ENCODE results near the gene LDLRAP1. TPM values are rescaled to one million over a fixed set of nuclear protein-coding genes. Genes with fewer than 3 reads are reported as not detected.

LDLRAP1 gene
- total RNA-seq, 1 donor, result 18.5 TPM

DNA sequence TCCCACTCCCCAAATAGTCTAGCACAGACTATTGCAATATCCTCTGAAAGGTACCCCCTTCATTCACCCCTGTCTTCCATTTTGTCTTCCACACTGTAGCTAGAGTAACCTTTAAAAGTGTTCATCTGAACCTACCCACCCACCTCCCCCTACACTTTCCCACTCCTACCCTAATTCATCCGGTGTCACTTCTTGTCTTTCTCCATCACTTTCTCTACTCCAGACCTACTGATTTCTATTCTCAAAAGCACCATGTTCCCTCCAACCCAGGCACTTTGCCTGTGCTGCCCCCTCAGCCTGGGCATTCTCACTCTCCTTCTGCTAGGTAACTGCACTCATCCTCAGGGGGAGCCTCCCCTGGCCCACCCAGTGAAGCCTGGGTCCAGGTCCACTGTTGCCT is 68.4 kb downstream of the LDLRAP1 start:
- Histone ChIP-seq H3K4me3 (ENCODE audit: insufficient read depth, low read length) (no peak overlapping the region), H3K27ac (ENCODE audit: low read depth, low read length) (no peak overlapping the region), H4K20me1 (ENCODE audit: insufficient read depth, low read length) (no peaks in the 10 kb centered on the region), H3K27me3 (ENCODE audit: insufficient read depth, low read length) (peaks cover 47% of the 10 kb centered on the region), H3K4me2 (ENCODE audit: insufficient read depth, low read length) (no peak overlapping the region), H3K9me3 (ENCODE audit: low read depth, low read length) (no peaks in the 10 kb centered on the region), H2AFZ (ENCODE audit: low read length) (no peak overlapping the region), H3K36me3 (ENCODE audit: insufficient read depth, low read length) (no peaks in the 10 kb centered on the region), H3K4me1 (ENCODE audit: insufficient read depth, low read length) (peaks cover 7% of the 10 kb centered on the region), H3K79me2 (ENCODE audit: insufficient read depth, low read length) (no peaks in the 10 kb centered on the region)
- TF ChIP-seq, protein P1, sequence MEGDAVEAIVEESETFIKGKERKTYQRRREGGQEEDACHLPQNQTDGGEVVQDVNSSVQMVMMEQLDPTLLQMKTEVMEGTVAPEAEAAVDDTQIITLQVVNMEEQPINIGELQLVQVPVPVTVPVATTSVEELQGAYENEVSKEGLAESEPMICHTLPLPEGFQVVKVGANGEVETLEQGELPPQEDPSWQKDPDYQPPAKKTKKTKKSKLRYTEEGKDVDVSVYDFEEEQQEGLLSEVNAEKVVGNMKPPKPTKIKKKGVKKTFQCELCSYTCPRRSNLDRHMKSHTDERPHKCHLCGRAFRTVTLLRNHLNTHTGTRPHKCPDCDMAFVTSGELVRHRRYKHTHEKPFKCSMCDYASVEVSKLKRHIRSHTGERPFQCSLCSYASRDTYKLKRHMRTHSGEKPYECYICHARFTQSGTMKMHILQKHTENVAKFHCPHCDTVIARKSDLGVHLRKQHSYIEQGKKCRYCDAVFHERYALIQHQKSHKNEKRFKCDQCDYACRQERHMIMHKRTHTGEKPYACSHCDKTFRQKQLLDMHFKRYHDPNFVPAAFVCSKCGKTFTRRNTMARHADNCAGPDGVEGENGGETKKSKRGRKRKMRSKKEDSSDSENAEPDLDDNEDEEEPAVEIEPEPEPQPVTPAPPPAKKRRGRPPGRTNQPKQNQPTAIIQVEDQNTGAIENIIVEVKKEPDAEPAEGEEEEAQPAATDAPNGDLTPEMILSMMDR (IDR thresholded peaks at IDR 0.05; ENCODE audit: extremely low read depth, low read depth, low read length), result no peak
- no peak for DNase-seq (ENCODE audit: insufficient read length, low spot score, missing footprints)

DNA sequence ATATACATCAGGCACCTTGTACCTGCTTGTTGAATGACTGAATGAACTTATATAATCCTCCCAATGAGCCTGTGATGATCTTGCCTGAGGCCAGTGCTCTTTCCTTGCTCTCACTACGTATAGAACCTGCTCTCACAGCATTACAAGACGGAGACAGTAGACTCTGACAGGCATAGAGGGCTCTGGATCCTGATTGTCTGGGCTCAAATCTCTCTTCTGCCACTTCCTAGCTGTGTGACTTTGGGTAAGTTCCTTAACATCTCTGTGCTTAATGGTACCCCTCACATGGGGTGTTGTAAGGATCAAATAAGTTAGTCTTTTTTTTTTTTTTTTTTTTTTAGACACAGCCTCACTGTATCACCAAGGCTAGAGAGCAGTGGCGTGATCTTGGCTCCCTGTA is 69.0 kb downstream of the LDLRAP1 start:
- Histone ChIP-seq H3K4me2 (ENCODE audit: insufficient read depth, low read length) (no peak overlapping the region), H3K79me2 (ENCODE audit: insufficient read depth, low read length) (no peaks in the 10 kb centered on the region), H3K4me3 (ENCODE audit: insufficient read depth, low read length) (no peak overlapping the region), H4K20me1 (ENCODE audit: insufficient read depth, low read length) (no peaks in the 10 kb centered on the region), H3K36me3 (ENCODE audit: insufficient read depth, low read length) (no peaks in the 10 kb centered on the region), H3K27ac (ENCODE audit: low read depth, low read length) (no peak overlapping the region), H3K4me1 (ENCODE audit: insufficient read depth, low read length) (peaks cover 10% of the 10 kb centered on the region), H3K27me3 (ENCODE audit: insufficient read depth, low read length) (peaks cover 48% of the 10 kb centered on the region), H2AFZ (ENCODE audit: low read length) (no peak overlapping the region), H3K9me3 (ENCODE audit: low read depth, low read length) (no peaks in the 10 kb centered on the region)
- no peak for DNase-seq (ENCODE audit: insufficient read length, low spot score, missing footprints)
- TF ChIP-seq, protein P1 (IDR thresholded peaks at IDR 0.05; ENCODE audit: extremely low read depth, low read depth, low read length), result no peak

DNA sequence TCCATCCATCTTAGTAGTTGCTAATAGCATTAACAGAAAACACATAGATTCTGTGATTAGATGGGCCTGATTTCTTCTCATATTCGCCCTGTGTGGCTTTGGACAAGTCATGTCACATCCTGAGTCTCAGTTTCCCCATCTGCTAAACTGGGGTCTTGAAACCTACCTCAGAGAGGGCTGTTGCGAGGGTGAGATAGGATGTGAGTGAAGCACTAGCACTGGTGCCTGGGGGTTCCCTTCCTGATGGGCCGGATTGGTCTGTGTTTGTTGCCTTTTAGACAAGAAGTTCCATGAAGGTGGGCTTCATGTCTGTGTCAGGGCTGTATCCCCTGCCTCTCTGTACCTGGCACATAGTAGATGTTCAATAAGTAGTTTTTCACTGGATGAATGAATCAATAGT is 69.7 kb downstream of the LDLRAP1 start:
- no peak for DNase-seq (ENCODE audit: insufficient read length, low spot score, missing footprints)
- no peak overlapping the region for H3K4me2 ChIP-seq (ENCODE audit: insufficient read depth, low read length)
- H3K27ac ChIP-seq (ENCODE audit: low read depth, low read length), result no peak overlapping the region
- no peaks in the 10 kb centered on the region for H3K79me2 ChIP-seq (ENCODE audit: insufficient read depth, low read length)
- no peak overlapping the region for H2AFZ ChIP-seq (ENCODE audit: low read length)
- no peak overlapping the region for H3K4me3 ChIP-seq (ENCODE audit: insufficient read depth, low read length)
- H3K9me3 ChIP-seq (ENCODE audit: low read depth, low read length), result no peaks in the 10 kb centered on the region
- H4K20me1 ChIP-seq (ENCODE audit: insufficient read depth, low read length), result no peaks in the 10 kb centered on the region
- H3K27me3 ChIP-seq (ENCODE audit: insufficient read depth, low read length), result peaks cover 54% of the 10 kb centered on the region
- peaks cover 10% of the 10 kb centered on the region for H3K4me1 ChIP-seq (ENCODE audit: insufficient read depth, low read length)
- TF ChIP-seq, protein P1 (IDR thresholded peaks at IDR 0.05; ENCODE audit: extremely low read depth, low read depth, low read length), result no peak
- H3K36me3 ChIP-seq (ENCODE audit: insufficient read depth, low read length), result no peaks in the 10 kb centered on the region

DNA sequence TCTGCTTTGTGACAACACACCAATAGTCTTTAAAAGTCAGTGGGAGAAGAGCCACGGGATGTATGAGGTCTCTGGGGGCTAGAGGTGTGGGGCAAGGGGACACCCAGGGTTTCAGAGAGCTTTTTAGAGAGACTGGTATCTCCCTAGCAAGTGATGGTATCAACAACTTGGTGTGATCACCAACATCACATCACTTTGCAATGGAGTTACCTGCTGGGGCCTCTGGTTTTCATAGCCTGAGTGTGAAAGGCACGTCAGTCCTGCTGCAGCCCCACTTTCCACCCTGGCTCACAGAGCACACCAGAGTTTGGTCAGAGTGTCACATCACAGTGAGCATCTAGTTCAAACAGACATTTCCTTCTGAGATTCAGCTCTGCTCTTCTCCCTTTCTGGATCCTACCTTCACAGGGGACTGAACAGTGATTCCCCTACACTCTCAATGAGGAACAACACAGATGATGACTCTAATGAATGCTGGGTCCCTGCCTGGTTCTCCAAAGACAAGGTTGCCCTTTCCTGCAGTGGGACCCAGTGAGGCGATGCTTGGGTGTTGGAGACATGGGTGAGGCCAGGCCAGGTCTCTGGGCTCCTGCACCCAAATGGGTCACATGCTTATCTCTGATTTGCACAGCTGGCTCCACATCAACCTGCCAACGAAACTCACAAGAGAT is 71.2 kb downstream of the LDLRAP1 start:
- Histone ChIP-seq H4K20me1 (ENCODE audit: insufficient read depth, low read length) (no peaks in the 10 kb centered on the region), H3K27me3 (ENCODE audit: insufficient read depth, low read length) (peaks cover 65% of the 10 kb centered on the region), H3K4me1 (ENCODE audit: insufficient read depth, low read length) (peaks cover 10% of the 10 kb centered on the region), H3K36me3 (ENCODE audit: insufficient read depth, low read length) (no peaks in the 10 kb centered on the region), H3K9me3 (ENCODE audit: low read depth, low read length) (no peaks in the 10 kb centered on the region), H3K4me2 (ENCODE audit: insufficient read depth, low read length) (no peak overlapping the region), H3K79me2 (ENCODE audit: insufficient read depth, low read length) (no peaks in the 10 kb centered on the region), H3K4me3 (ENCODE audit: insufficient read depth, low read length) (no peak overlapping the region), H2AFZ (ENCODE audit: low read length) (no peak overlapping the region), H3K27ac (ENCODE audit: low read depth, low read length) (no peak overlapping the region)
- TF ChIP-seq, protein P1 (IDR thresholded peaks at IDR 0.05; ENCODE audit: extremely low read depth, low read depth, low read length), result no peak
- DNase-seq (ENCODE audit: insufficient read length, low spot score, missing footprints), result no peak
